HG03064 (cell line): Measurements from ENCODE around the gene MITF.

Experiments used
- ATAC-seq: cut with Tn5 transposase; IDR thresholded peaks from one replicate; pipeline ENCODE4 v1.9.1; 2021; ENCODE audit warnings: low read depth; ENCODE audit not compliant: unreplicated experiment

MITF gene

DNA sequence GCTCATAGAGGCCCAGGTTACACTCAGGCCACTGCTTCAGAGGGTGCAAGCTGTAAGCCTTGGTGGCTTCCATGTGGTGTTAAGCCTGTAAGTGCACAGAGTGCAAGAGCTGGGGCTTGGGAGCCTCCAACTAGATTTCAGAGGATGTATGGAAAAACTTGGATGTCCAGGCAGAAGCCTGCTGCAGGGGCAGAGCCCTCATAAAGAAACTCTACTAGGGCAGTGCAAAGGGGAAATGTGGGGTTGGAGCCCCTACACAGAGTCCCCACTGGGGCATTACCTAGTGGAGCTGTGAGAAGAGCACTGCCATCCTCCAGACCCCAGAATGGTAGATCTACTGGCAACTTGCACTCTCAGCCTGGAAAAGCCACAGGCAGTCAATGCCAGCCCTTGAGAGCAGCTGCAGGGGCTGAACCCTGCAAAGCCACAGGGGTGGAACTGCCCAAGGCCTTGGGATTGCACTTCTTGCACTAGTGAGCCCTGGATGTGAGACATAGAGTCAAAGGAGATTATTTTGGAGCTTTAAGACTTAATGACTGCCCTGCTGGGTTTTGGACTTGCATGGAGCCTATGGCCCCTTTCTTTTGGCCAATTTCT lies 14.0 kb downstream of the MITF start:
- no peak for ATAC-seq

DNA sequence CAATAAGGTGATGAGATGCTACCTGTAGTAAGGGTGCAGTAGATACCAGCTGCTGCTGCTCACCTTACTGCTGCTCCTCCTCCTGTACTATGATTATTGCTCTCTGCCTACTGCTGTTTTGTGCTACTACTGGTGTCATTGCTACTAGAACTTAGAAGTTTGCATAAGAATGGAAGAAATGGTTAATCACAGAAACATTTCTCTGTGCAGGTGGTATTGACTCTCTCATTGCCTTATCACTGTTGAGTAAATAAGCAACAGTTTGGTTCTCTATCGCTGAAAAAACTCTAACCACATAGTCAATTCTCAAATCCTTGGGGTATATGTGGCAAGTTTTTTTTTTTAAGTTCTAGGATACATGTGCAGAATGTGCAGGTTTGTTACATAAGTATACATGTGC lies 16.5 kb downstream of the MITF start:
- ATAC-seq: no peak

DNA sequence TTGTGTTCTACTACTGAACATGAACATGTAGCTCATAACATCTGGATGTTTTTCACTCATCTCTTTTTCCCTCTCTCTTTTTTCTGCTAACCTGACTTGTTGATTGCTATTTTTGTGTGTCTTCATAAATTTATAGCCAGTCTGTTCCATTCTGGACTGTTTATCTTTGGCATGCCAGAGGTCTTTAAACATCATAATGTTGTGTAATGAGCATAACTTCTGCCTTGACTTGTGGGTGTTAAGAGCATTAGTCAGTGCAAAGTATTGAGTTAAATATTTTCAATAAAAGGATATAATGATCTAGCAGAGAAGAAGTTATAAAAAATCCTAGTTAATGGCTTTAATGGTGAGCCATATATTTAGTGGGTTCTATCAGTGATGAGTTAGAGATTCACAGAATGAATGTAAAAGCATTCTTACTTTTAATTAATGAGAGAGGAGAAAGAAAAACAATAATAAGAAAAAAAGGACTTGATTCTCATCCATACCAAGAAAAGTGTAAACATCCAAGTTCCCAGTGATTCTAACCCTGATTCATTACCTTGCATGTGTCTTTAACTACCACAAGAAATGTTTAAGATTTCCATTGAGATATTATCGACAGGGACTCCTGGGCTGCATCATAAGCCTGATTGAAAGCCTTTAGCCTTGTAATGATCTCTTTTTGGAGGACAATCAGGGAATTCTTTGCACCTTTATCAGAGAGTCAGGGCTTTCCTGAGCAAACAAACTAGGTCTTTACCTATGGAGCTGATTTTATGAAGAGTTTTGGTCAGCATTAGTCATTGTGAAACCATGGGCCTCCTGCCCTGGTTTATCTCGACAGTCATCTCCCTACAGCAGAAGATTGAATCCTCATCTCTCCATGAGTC lies 22.9 kb downstream of the MITF start:
- no peak for ATAC-seq

DNA sequence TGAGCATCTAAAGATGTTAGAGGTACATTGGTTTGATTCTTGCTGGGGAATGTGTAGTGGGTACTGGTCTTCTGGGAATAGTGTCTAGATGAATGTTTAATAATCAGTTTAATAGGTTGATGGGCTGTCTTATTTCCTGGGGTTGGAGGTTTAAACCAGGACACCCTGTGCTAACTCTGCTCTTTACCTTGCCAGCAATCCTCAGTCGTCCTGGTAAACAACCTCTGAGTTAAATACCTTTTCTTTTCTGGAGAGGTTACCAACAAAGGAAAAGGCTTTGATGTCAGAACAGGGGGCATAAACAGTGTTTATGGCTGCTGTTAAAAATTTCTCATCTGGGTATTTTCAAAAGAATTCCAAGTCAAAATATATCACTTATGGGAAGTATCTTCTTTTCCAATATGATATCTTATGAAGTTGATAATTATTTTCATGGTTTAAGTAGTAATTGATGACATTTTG lies 23.5 kb downstream of the MITF start:
- ATAC-seq: no peak

DNA sequence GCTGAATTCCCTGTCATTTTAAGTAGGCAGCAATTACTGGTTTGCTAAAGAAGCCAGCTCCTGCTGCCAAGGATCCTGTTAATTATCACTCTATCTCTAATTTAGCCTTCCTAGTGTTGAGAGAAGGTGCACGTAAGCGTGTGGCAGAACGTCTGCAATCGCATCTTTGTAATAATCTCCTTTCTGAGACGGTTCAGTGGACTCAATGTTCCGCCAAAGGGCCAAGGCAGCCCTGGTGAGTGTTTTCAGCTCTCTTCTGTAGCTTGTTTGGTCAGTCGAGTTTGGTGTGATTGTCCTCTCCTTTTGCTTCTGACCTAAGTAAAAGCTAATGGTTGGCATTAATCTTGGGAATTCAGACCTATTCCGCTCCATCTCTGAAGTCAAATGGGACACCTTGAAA lies 24.2 kb downstream of the MITF start:
- ATAC-seq: no peak

DNA sequence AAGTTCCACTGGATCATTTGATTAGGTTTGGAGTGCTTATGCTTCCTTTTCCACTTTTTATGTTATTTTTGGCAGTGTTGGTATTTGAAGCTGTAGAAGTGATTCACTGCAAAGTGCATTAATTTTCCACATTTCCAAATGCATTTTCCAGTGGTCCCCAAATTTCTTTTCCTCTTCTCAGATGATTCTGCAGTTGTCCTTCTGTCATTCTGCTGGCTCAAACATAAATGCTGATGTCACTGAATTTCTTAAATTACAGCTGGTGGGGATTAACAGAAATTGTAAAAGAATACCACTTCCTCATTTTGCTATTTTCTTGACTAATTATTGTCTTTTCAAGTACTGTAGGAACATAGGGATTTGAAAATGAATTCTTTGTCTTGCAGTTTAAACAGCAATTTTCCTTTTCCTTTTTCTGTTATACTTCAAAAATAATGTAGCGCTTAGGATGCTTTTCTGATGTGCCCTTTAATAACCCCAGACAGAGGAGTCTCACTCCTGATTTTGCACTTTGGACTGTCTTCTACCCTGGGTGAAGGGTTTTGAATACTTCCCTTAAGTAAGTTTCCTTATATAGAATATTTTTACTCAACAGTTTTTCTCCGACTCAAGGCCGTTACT lies 25.0 kb downstream of the MITF start:
- no peak for ATAC-seq

DNA sequence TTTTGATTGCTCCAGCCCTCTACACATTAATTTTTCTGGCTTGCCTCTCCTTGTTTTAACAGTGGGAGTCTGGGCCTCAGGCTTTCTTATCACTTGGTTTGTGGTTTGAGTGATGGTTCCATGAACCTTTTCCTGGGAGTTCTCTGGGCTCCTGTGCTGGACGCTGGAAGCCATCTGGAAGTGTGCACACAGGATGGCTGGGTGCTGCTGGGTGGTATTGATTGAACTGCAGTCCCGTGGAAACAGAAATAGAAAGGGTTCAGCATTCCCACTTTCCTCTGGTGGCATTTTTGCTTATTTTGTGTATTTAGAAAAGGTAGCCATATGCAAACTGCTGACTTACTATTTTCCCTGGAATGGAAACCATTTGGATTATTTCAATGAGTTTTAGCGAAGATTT lies 25.6 kb downstream of the MITF start:
- no peak for ATAC-seq

DNA sequence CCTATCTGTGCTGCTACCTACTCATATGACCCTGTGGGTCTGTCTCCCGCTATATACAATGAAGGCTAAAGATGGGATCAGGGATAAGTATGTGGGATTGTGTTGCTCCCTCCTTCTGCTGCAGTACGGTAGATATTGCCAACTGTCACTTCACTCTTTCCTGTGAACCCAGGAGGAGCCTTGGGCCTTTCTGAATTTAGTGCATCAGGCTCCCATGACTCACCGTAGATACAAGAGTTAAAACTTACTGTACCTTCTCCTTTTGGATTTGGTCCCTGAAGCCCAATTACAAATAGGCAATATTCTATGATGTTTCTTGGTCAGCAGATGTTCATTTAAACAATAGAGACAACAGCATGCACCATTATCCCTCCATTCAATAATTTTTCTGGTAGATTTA lies 27.4 kb downstream of the MITF start:
- no peak for ATAC-seq

DNA sequence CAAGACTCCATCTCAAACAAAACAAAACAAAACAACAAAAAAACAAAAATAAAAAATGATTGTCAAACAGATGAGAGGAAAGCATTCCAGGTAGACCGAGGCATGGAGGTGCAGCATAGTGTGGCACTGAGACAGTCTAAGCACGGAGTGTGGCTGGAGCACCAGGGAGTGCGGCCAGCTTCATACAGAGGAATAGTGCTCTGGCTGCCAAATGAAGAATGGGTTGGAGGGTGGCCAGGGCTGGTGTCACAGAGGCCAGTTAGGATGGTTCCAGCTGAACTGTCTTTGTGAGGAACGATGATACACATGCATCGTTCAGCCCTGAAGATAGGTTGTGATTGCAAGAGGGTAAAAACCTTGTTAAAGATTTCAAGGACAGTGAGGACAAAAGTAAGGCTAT lies 28.3 kb downstream of the MITF start:
- ATAC-seq: no peak

DNA sequence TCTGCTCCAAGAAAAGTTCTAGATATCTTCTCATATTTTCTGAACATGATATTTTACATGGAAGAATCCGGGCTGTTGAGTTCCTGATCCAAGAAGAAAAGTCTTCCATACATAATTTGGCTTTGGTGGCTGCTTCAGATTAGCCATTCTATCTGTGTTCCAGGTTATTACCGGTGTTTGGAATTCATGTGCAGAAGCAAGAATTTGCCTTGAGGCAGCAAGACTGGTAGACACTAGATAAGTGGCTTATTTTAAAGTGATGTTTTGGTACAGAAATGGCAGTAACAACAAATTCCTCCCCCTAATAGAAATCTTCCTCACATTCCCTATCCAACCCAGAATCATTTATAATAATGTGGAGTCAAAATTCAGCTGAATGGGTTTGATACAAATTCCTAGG lies 29.2 kb downstream of the MITF start:
- ATAC-seq: no peak

DNA sequence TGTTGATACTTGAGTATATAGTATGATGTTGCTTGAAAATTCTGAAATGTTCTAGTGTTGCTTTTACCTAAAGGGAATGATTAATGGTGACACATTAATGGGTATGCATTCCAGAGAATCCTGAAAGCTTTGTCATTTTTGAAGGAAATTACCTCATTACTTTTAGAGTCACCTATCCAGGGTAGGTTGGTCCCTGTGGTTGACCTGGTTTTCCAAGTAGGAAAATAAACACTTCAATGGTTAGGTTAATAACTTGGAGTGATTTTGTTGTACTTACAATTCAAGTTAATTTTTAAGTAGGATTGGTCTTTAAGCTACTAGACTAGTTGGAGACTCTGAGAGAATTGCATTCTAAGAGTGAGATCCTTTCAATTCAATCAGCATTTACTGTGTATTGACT lies 31.0 kb downstream of the MITF start:
- no peak for ATAC-seq

DNA sequence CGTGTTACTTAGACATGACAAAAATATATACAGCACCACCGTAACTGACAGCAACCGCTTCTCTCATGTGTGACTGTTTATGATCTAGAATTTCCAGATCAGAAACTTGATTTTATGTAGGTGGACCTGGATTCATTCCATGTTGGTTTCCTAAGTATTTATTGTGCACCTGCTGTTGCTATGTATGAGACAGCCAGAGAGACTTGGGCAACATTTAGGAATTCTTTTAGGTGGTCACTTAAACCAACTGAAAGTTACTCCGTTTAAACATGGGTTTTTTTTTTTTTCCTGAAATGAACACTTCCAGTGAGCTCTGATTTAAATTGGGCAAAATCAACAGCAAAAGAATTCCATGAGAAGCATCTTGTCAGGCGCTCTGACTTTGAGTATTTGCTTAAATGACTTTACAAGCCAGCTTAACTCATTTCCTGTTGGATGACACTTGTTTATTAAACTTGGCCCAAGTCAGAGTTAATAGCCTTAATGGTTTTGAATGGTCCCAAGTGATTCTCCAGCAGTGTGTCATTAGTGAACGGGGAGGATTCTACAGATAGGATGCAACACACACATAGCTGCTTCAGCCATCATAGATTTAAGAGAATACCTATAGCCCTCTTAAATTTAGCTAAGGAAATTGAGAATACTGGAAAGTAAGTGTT lies 31.8 kb downstream of the MITF start:
- ATAC-seq: no peak

DNA sequence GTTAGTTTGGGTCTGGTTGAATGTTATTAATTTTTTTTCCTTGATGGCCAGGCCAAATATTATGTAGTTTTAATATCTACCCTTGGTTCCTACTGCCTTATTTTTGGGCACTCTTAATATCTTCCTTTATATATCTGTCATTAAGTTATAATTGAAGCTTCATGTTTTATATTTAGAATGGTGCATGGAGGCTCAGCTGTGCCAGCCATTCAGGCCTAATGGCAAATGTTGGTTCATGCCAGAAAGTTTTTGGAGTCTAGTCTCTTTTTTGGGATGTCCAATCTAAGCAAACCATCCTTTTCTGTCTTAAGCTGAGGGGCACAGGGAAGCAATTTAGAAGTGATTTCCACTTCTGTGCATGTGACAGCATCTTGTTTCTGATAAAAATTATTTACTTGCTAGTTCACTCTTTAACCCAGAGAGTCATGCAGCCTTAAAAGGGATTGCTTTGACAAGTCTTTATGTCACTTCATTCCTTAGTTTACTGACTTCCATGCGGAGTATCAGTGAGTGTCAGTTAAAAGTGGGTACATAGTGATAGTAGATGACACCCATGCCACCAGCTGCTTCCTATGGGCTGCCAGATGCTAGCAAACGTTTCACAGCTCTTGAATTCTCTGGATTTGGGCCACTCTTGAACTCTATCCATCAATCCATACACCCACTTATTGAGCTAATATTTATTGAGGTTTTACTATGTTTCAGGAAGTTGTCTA lies 33.0 kb downstream of the MITF start:
- no peak for ATAC-seq

DNA sequence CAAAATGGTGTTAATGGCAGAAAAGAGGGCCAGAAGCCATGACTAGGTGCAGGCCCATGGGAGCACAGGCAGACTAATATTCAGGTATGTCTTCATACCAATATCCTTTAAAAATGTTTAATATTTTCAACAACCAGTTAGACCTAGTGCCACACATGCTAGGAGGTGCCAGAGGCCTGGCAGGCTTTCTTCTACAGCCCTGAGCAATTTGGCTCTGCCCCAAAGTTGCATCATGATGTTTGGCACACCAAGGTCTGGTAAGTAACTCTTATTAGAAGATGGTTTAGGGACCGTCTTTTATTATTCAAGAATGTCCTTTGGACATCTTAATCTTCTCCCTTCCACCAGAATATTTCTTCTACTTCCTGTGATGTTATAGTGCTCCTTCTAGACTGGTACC lies 34.8 kb downstream of the MITF start:
- no peak for ATAC-seq

DNA sequence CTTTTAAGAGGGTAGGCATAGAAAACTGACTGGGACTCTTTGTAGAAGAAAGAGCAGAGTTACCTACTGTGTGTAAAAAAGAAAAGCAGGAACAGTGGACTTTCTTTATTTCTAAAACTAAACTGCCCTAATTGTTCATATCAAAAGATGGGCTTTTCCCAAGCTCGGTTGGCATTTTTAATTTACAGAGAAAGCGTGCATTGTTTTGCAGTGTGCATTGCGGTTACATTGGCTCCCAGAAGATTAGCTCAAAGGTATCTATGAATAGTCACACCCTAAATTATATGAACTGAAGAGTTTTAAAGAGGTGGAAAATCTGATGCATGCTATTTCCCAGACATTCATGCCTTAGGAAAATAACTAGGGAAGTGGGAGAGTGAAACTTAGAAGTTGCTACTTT lies 36.5 kb downstream of the MITF start:
- no peak for ATAC-seq

DNA sequence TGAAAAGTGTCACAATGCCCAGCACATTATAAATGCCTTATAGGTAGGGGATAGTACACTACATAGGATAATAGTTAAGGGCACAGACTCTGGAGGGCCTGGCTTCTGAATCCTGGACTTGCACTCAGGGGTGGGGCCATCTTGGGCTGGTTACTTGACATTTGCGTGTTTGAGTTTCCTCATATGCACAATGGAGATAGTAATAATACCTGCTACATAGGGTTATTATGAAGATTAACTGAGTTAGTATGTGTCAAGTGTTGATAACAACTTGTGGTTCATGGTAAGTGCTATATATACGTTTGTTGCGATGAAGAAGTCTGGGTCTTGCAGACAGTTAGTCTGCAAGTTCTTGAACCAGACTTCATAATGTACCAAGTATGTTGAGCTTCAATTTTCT lies 37.0 kb downstream of the MITF start:
- ATAC-seq: no peak

DNA sequence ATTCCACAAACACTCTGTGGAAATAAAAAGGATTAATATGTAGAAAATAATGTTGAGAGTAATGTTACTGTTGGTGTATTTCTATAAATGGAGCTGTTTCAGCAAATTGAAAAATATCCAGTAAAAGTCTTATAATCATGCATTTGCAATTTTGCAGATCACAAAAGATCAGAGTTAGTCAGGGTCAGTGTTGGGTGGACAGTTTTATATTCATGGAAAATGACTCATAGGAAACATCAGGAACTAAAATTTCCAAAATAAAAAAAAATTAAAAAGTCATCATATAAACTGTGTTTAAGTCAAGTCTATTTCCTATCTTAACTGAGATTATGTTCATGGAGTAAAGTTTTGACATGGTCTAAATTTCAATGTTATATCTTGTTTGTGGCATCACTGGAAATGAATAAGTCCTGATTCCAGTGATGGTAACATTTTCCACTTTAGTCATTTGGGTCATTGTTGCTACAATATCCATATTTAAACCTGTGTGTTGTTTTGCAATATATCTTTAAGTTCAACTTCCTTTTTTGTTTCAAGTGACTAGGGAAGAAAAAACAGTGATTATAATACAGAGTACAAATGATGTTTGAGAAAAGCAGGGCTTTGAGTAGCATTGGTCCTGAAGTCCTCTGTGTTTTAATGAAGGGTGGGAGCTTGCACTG lies 37.8 kb downstream of the MITF start:
- ATAC-seq: no peak

DNA sequence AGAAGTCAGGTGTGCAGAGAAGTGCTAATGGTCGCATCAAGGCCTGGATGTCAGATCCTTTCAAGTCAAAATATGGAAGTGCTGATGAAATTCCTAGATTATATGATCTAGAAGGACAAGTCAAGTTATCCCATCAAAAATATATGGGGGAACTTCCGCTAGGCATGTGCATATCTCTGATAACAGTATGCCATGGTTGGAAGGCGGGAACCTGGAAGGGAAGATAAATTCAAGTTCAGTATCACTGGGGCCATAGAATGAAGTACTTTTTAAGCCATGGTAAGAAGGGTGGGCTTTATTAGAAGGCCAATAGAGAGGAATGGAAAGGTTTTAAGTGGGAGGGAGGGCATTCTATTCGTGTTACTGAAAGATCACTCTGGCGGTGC lies 38.3 kb downstream of the MITF start:
- no peak for ATAC-seq

DNA sequence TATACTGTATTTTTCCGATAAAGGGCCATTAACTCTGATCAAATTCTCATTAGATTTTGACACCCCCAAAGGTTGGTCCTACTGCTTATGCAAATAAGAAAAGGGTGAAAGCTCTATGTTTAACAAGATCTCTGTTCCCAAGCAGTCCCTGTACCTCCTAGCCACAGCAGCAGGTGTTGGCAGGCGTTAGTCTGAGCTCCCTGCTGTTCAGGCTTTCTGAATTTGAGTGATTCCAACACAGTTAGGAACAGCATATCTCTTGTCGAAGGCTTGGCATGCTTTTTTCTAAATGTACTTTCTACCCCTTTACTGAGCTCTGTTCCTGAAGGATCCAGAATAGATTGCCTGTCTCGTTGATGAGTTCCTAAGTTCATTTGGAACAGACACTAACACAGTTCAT lies 42.3 kb downstream of the MITF start:
- no peak for ATAC-seq

DNA sequence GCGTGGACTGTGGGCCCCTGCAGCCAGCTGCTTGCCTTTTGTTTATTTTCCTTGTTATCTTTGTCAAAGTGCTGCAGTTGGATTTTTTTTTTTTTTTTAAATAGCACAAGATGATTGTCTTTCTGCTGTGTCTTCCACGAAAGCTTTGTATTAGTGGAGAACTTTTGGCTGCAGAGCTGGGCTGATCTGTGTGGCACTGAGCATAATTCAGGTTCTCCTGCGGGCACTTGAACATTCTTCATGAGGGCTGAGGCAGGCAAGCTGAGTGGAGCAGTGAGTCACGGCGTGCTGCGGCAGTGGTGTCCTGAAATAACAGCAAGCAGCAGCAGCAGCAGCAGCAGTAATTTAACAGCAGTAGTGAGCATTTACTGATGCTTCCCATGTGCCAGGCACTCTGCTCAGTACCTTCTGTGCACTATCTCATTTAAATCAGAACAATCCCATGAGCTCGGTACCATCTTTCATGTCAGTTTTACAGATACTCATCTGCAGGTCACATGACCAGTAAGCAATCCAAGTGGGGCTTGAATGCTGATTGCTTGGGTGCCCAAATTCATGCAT lies 45.8 kb downstream of the MITF start:
- ATAC-seq: no peak
